HG03521 (cell line): ENCODE data around the gene ALDH1L1.

Experiments used
- ATAC-seq: cut with Tn5 transposase; IDR thresholded peaks from one replicate; pipeline ENCODE4 v1.9.1; 2021; ENCODE audit warnings: mild to moderate bottlenecking, moderate library complexity; ENCODE audit not compliant: unreplicated experiment

The ALDH1L1 gene

GRCh38 chr3:126058666-126059065 is 121.7 kb downstream of the ALDH1L1 start:
- no peak for ATAC-seq

- ATAC-seq, result no peak
Measured at GRCh38 chr3:126057936-126058335, 122.5 kb downstream of the ALDH1L1 start.

- ATAC-seq, result no peak
Measured at GRCh38 chr3:126057501-126057819, 122.9 kb downstream of the ALDH1L1 start.

GRCh38 chr3:126056681-126057500 is 123.5 kb downstream of the ALDH1L1 start:
- no peak for ATAC-seq

GRCh38 chr3:126056088-126056487 is 124.3 kb downstream of the ALDH1L1 start:
- ATAC-seq, result no peak

- ATAC-seq, result no peak
Measured at GRCh38 chr3:126054870-126055269, 125.5 kb downstream of the ALDH1L1 start.

- ATAC-seq, result no peak
Measured at GRCh38 chr3:126053949-126054569, 126.3 kb downstream of the ALDH1L1 start.
